Measurements from ENCODE around the gene RHOG. TPM values are rescaled to one million over a fixed set of nuclear protein-coding genes. Genes with fewer than 3 reads are reported as not detected.
A peak's percentile ranks its signal among the peaks of the same experiment; 100 is the strongest.

Gene RHOG
- total and polyA plus RNA-seq, 9 of the 15 experiments (the other 6 are each of a cell fraction or from before 2014, with no cell fraction given), result 22.6 to 162 (median 80.3) TPM

DNA sequence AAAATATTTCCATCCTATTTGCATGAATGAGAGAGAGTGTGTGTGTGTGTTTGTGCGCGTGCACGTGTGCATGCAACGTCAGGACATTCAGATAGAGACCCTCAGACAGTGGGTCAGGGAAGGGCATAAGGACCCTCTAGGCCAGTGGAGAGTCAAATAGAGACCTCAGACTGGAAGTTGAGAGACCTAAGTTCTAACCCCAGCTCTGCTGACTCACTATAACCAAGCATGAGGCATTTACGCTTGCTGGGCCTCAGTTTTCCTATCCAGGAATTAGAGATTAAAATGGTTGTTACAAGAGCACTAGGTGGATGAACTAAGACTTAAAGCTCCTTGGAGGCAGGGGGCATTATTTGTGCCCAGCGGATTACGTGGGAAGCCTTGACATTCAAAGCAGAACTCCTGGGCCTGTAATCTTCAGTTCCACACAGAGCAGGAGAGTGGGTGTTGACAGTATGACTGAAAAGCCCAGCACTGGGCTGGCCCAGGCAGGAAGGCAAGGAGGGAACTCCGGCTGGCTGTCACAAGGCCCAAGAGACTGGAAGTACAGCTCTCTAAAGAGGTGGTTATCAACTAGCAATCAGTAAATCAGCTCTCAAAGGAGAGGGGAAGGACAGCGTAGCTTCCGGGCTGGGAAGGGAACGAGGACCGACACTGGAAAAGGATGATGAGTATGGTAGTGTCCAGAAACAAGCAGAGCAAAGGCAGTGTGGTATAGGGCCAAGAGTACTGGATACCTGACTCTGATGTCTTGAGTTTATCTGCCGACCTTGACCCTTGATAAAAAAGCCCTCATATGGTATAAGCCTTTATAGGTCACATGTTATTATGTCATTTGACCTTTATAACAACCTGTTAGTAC lies 9.2 kb downstream of the RHOG start (continued):
- TF ChIP-seq NFE2L1 (tag; IDR thresholded peaks at IDR 0.05; ENCODE audit: borderline replicate concordance, low read depth) (no peak), POLR2G (IDR thresholded peaks at IDR 0.05; ENCODE audit: low read depth, low read length) (no peak), ZNF780A (CRISPR knock-in tag; IDR thresholded peaks at IDR 0.05) (no peak), CBX2 (IDR thresholded peaks at IDR 0.05; ENCODE audit: insufficient read depth, low read length, poor library complexity, severe bottlenecking) (no peak), ZFP1 (CRISPR knock-in tag; IDR thresholded peaks at IDR 0.05) (no peak), PHTF2 (CRISPR knock-in tag; IDR thresholded peaks at IDR 0.05) (no peak), TCFL5 (CRISPR knock-in tag; conservative IDR thresholded peaks at IDR 0.05) (no peak), HDAC2 (IDR thresholded peaks at IDR 0.05) (peak; percentile 41; the same call in 1 of the 2 replicates), KLF10 (CRISPR knock-in tag; IDR thresholded peaks at IDR 0.05) (no peak), THRAP3 (IDR thresholded peaks at IDR 0.05; ENCODE audit: borderline replicate concordance) (no peak), ZNF12 (CRISPR knock-in tag; IDR thresholded peaks at IDR 0.05) (no peak), KAT7 (CRISPR knock-in tag; IDR thresholded peaks at IDR 0.05; ENCODE audit: borderline replicate concordance) (no peak), DDX20 (tag; IDR thresholded peaks at IDR 0.05; ENCODE audit: low read depth) (no peak)
- TF ChIP-seq, protein P1, sequence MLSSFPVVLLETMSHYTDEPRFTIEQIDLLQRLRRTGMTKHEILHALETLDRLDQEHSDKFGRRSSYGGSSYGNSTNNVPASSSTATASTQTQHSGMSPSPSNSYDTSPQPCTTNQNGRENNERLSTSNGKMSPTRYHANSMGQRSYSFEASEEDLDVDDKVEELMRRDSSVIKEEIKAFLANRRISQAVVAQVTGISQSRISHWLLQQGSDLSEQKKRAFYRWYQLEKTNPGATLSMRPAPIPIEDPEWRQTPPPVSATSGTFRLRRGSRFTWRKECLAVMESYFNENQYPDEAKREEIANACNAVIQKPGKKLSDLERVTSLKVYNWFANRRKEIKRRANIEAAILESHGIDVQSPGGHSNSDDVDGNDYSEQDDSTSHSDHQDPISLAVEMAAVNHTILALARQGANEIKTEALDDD (IDR thresholded peaks at IDR 0.05), result peak; percentile 82; the same call in 1 of the 2 replicates
- TF ChIP-seq, protein P2, sequence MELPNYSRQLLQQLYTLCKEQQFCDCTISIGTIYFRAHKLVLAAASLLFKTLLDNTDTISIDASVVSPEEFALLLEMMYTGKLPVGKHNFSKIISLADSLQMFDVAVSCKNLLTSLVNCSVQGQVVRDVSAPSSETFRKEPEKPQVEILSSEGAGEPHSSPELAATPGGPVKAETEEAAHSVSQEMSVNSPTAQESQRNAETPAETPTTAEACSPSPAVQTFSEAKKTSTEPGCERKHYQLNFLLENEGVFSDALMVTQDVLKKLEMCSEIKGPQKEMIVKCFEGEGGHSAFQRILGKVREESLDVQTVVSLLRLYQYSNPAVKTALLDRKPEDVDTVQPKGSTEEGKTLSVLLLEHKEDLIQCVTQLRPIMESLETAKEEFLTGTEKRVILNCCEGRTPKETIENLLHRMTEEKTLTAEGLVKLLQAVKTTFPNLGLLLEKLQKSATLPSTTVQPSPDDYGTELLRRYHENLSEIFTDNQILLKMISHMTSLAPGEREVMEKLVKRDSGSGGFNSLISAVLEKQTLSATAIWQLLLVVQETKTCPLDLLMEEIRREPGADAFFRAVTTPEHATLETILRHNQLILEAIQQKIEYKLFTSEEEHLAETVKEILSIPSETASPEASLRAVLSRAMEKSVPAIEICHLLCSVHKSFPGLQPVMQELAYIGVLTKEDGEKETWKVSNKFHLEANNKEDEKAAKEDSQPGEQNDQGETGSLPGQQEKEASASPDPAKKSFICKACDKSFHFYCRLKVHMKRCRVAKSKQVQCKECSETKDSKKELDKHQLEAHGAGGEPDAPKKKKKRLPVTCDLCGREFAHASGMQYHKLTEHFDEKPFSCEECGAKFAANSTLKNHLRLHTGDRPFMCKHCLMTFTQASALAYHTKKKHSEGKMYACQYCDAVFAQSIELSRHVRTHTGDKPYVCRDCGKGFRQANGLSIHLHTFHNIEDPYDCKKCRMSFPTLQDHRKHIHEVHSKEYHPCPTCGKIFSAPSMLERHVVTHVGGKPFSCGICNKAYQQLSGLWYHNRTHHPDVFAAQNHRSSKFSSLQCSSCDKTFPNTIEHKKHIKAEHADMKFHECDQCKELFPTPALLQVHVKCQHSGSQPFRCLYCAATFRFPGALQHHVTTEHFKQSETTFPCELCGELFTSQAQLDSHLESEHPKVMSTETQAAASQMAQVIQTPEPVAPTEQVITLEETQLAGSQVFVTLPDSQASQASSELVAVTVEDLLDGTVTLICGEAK (IDR thresholded peaks at IDR 0.05), result peak; percentile 64
- TF ChIP-seq, protein P2 (CRISPR knock-in tag; IDR thresholded peaks at IDR 0.05), result no peak
- TF ChIP-seq, protein P3, sequence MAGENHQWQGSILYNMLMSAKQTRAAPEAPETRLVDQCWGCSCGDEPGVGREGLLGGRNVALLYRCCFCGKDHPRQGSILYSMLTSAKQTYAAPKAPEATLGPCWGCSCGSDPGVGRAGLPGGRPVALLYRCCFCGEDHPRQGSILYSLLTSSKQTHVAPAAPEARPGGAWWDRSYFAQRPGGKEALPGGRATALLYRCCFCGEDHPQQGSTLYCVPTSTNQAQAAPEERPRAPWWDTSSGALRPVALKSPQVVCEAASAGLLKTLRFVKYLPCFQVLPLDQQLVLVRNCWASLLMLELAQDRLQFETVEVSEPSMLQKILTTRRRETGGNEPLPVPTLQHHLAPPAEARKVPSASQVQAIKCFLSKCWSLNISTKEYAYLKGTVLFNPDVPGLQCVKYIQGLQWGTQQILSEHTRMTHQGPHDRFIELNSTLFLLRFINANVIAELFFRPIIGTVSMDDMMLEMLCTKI (IDR thresholded peaks at IDR 0.05; ENCODE audit: partially characterized antibody), result no peak

All from K562 (cell line).